Loucy (cell line): ENCODE results near the gene SLC31A1.

Source experiments
- H2AFZ ChIP-seq: fragments of 200-600 bp; sonication (generic); 2 replicates; pipeline ENCODE4 v1.6.0; 2016; ENCODE audit warnings: antibody characterized with exemption, mild to moderate bottlenecking, low read length, moderate library complexity
- H3F3A ChIP-seq: fragments of 200-600 bp; 2 replicates; pipeline ENCODE4 v1.6.0; 2016; ENCODE audit warnings: antibody characterized with exemption, low read depth, mild to moderate bottlenecking
- H3K27me3 ChIP-seq: fragments of 200-600 bp; sonication (generic); 2 replicates; pipeline ENCODE4 v1.6.1; 2014; ENCODE audit warnings: low read length, mild to moderate bottlenecking; ENCODE audit not compliant: insufficient read depth, poor library complexity, severe bottlenecking
- H3K36me3 ChIP-seq: fragments of 200-600 bp; sonication (generic); 2 replicates; pipeline ENCODE4 v1.6.1; 2016; ENCODE audit warnings: low read length; ENCODE audit not compliant: insufficient read depth
- H3K4me1 ChIP-seq: fragments of 200-600 bp; sonication (generic); 2 replicates; pipeline ENCODE4 v1.5.1; 2014; ENCODE audit warnings: low read length, mild to moderate bottlenecking; ENCODE audit not compliant: insufficient read depth, poor library complexity, severe bottlenecking
- H3K4me2 ChIP-seq: fragments of 200-600 bp; sonication (generic); 2 replicates; pipeline ENCODE4 v1.6.0; 2014; ENCODE audit warnings: antibody characterized with exemption, low read length, low read depth, mild to moderate bottlenecking; ENCODE audit not compliant: poor library complexity, severe bottlenecking
- H3K4me3 ChIP-seq: fragments of 200-600 bp; sonication (generic); 2 replicates; pipeline ENCODE4 v1.5.1; 2014; ENCODE audit warnings: low read length, mild to moderate bottlenecking, mixed read lengths; ENCODE audit not compliant: poor library complexity, severe bottlenecking
- H3K79me2 ChIP-seq: fragments of 200-600 bp; sonication (generic); 2 replicates; pipeline ENCODE4 v1.6.1; 2014; ENCODE audit warnings: low read length; ENCODE audit not compliant: insufficient read depth
- H3K9ac ChIP-seq: fragments of 200-600 bp; sonication (generic); 2 replicates; pipeline ENCODE4 v1.6.0; 2014; ENCODE audit warnings: mild to moderate bottlenecking, low read depth, low read length, moderate library complexity; ENCODE audit not compliant: poor library complexity, severe bottlenecking
- H3K9me2 ChIP-seq: fragments of 200-600 bp; sonication (generic); replicated peaks from 2 replicates; pipeline ENCODE4 v1.6.1; 2016; ENCODE audit warnings: low read depth, low read length, mixed read lengths
- H3K9me3 ChIP-seq: fragments of 200-600 bp; sonication (generic); 2 replicates; pipeline ENCODE4 v1.6.1; 2014; ENCODE audit warnings: mild to moderate bottlenecking, antibody characterized with exemption, low read length, low read depth; ENCODE audit not compliant: insufficient read depth
- H4K20me1 ChIP-seq: fragments of 200-600 bp; sonication (generic); 2 replicates; pipeline ENCODE4 v1.6.0; 2014; ENCODE audit warnings: antibody characterized with exemption, low read length, mild to moderate bottlenecking; ENCODE audit not compliant: insufficient read depth, poor library complexity, severe bottlenecking
- EZH2phosphoT487 ChIP-seq: fragments of 200-600 bp; IDR thresholded peaks from 2 replicates; pipeline ENCODE4 v1.6.1; 2018; ENCODE audit warnings: antibody characterized with exemption, mild to moderate bottlenecking, moderate library complexity, borderline replicate concordance
- TF ChIP-seq, protein P1 (sequence below): fragments of 200-600 bp; sonication (generic); conservative IDR thresholded peaks from 2 replicates; pipeline ENCODE4 v1.5.1; 2014; ENCODE audit warnings: mild to moderate bottlenecking, antibody characterized with exemption, low read length

SLC31A1 gene

DNA sequence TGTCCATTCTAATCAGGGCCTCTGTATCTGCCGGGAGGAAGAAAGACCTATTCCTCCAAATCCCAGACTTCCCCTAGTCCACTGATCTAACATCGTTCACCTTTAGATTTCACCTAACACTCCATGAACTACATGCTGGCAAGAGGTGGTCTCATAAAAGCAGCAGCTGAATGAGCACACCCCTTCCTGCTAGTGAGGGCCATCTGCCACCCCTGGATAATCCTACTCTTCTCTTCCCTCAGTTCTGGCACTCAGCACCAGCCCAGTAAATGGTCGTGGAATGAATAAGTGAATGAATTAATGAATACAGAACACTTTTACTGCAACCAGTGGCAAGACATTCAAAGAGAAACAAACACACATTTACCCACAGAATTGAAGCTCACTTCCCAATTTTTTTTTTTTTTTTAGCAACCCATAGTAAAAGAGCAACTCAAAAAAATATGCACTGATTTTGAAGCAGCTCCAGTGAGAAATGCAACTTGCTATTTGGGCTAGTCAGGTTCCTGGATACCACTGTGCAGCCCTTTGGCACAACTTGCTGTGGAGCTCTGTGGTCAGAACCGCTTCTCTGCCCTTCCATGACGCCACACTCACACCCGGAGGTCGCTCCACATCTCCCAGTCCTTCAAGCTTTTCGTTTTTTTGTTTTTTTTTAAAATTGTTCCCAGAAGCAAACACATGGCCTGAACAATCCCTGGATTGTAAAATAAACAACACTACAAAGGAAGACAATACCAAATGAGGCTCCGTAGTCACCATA lies 75.6 kb downstream of the SLC31A1 start:
- no peaks in the 10 kb centered on the region; the same call in 1 of the 2 replicates for H3F3A ChIP-seq
- no peaks in the 10 kb centered on the region for H3K79me2 ChIP-seq
- no peak overlapping the region for H3K4me3 ChIP-seq
- H3K4me1 ChIP-seq = no peaks in the 10 kb centered on the region
- H2AFZ ChIP-seq = no peak overlapping the region
- H3K9me3 ChIP-seq = no peaks in the 10 kb centered on the region
- H3K27me3 ChIP-seq = no peaks in the 10 kb centered on the region
- no peak for TF ChIP-seq EZH2phosphoT487
- TF ChIP-seq, protein P1, sequence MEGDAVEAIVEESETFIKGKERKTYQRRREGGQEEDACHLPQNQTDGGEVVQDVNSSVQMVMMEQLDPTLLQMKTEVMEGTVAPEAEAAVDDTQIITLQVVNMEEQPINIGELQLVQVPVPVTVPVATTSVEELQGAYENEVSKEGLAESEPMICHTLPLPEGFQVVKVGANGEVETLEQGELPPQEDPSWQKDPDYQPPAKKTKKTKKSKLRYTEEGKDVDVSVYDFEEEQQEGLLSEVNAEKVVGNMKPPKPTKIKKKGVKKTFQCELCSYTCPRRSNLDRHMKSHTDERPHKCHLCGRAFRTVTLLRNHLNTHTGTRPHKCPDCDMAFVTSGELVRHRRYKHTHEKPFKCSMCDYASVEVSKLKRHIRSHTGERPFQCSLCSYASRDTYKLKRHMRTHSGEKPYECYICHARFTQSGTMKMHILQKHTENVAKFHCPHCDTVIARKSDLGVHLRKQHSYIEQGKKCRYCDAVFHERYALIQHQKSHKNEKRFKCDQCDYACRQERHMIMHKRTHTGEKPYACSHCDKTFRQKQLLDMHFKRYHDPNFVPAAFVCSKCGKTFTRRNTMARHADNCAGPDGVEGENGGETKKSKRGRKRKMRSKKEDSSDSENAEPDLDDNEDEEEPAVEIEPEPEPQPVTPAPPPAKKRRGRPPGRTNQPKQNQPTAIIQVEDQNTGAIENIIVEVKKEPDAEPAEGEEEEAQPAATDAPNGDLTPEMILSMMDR = no peak
- no peak overlapping the region for H3K9ac ChIP-seq
- no peak overlapping the region for H3K4me2 ChIP-seq
- H3K9me2 ChIP-seq = no peaks in the 10 kb centered on the region
- H3K36me3 ChIP-seq = peaks cover 20% of the 10 kb centered on the region; the same call in 1 of the 2 replicates
- no peaks in the 10 kb centered on the region for H4K20me1 ChIP-seq

DNA sequence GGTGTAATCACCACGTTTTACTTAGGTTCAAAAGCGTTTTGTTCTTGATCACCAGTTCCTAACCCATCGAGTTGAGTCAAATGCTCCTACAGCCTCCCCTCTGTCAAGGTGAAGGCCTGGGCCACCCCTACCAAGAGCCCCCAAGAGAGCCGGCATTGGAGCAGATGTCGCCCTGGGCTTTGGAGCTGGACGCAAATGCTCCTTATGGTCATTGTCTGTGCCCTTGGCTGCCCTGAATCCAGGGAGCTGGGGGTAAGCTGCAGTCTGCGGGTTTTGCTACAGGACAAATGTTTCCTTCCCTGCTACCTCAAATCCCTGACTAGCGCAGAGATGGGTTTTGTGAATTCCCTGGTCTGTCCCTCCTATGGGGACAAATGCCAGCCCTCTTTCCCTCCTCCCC lies 77.0 kb downstream of the SLC31A1 start:
- no peaks in the 10 kb centered on the region; the same call in 1 of the 2 replicates for H3F3A ChIP-seq
- H3K4me2 ChIP-seq = no peak overlapping the region
- H2AFZ ChIP-seq = no peak overlapping the region
- H3K9me3 ChIP-seq = no peaks in the 10 kb centered on the region
- no peaks in the 10 kb centered on the region for H3K9me2 ChIP-seq
- H3K4me3 ChIP-seq = no peak overlapping the region
- peaks cover 7% of the 10 kb centered on the region; the same call in 1 of the 2 replicates for H3K36me3 ChIP-seq
- H3K4me1 ChIP-seq = no peaks in the 10 kb centered on the region
- H4K20me1 ChIP-seq = no peaks in the 10 kb centered on the region
- no peaks in the 10 kb centered on the region for H3K27me3 ChIP-seq
- TF ChIP-seq, protein P1 = no peak
- TF ChIP-seq EZH2phosphoT487 = no peak
- no peak overlapping the region for H3K9ac ChIP-seq
- no peaks in the 10 kb centered on the region for H3K79me2 ChIP-seq

DNA sequence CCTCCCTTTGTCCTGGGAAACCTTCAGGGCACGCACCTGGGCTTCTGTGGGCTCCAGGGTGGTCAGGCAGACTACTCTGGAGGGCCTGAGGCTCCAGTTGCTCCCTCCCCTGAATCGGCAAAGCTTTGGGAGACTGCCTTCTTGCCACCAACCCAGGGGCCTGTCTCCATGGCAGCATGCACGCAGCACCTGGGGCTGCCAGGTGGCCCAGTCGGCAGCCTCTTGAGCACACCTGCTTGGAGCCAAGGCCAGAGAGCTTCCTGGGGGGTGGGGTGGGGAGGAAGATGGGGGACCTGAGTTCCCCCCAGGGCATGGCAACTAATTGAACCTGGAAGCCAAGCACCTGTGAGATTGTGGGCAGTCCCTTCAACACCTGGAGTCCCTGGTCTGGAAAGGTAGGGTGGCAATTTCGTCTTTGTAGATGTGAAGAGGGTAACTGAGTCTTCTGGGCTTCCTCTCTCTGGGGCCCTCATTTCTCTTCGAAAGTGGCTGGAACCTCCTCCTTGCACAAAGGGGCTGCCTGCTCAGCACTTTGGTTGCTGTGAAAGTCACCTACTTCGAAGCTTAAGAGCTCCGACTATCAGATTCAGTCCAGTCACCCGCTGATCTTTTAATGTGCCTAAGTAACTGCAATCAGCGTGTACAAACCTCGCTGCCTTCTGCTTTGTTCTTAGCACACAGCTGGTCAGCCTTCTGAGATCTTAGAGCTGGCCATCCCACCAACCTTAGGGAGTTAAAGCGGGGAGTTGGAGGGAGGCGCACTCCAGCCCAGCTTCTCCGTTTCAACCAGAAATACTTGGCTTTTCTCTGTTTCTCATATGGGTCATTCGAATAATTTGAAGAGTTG lies 77.8 kb downstream of the SLC31A1 start:
- no peak overlapping the region for H3K4me3 ChIP-seq
- H3K9ac ChIP-seq = no peak overlapping the region
- no peaks in the 10 kb centered on the region for H3K9me2 ChIP-seq
- H3K4me1 ChIP-seq = no peaks in the 10 kb centered on the region
- H3K4me2 ChIP-seq = no peak overlapping the region
- no peak overlapping the region for H2AFZ ChIP-seq
- peaks cover under 1% of the 10 kb centered on the region; the same call in 1 of the 2 replicates for H3K36me3 ChIP-seq
- no peaks in the 10 kb centered on the region for H3K9me3 ChIP-seq
- H3K27me3 ChIP-seq = no peaks in the 10 kb centered on the region
- no peaks in the 10 kb centered on the region for H4K20me1 ChIP-seq
- no peak for TF ChIP-seq EZH2phosphoT487
- TF ChIP-seq, protein P1 = no peak
- no peaks in the 10 kb centered on the region for H3K79me2 ChIP-seq
- H3F3A ChIP-seq = no peaks in the 10 kb centered on the region
